Measurements from ENCODE around the gene KIAA1671.
"Not testable (repeated sequence)": the region's sequence is repeated elsewhere in the genome, so short reads cannot be mapped to it uniquely, and the experiment has no call there.

KIAA1671 gene

DNA sequence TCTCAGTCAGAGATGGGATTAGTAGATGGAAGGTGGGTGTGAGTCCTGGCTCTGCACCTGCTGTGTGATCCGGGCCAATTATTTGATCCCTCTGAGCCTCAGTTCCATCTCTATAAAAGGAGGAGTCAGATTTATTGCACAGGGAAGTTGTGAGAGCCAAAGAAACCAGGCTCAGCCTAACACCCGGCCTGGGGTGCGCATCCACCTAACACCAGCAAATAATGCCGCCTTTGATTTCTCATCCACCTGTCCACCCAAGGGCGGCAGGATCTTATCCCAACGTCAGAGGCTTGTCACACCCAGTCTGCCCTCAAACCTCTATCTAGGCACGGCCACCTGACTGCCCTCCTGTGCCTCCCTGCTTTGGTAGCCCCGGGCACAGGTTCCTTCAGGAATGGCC lies 269.3 kb downstream of the KIAA1671 start:
- no peak for DNase-seq (ENCODE audit: low read depth)
- H3K4me3 ChIP-seq (ENCODE audit: low read length), result no peak overlapping the region
- TF ChIP-seq, protein P1, sequence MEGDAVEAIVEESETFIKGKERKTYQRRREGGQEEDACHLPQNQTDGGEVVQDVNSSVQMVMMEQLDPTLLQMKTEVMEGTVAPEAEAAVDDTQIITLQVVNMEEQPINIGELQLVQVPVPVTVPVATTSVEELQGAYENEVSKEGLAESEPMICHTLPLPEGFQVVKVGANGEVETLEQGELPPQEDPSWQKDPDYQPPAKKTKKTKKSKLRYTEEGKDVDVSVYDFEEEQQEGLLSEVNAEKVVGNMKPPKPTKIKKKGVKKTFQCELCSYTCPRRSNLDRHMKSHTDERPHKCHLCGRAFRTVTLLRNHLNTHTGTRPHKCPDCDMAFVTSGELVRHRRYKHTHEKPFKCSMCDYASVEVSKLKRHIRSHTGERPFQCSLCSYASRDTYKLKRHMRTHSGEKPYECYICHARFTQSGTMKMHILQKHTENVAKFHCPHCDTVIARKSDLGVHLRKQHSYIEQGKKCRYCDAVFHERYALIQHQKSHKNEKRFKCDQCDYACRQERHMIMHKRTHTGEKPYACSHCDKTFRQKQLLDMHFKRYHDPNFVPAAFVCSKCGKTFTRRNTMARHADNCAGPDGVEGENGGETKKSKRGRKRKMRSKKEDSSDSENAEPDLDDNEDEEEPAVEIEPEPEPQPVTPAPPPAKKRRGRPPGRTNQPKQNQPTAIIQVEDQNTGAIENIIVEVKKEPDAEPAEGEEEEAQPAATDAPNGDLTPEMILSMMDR (conservative IDR thresholded peaks at IDR 0.05; ENCODE audit: low read length), result no peak

DNA sequence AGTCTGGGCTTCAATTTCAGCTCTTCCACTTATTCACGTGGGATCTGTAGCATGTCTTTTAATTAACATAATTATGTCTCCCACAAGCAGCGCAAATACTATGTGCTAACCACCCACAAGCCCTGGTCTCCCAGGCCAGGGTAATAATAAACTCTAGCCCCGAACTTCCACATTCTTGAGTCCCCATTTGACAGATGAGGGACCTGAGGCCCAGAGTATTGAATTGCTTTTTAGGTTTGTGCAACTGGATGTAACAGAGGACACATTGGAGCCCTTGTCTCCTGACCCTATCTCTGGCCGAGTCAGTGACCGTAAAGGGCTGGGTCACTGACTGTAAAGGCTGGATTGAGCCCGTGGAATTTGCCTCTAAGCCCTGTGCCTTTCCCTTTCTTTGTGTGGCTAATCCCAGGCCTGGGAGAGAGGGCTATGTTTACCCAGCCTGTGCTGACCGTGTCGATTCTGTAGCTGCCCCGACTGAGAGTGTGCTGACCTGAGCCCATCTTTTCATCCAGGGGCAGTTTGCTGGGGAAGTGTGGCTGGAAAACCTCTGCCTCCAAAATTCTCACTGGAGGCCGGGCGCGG lies 270.8 kb downstream of the KIAA1671 start:
- TF ChIP-seq, protein P1 (conservative IDR thresholded peaks at IDR 0.05; ENCODE audit: low read length), result no peak
- no peak overlapping the region for H3K4me3 ChIP-seq (ENCODE audit: low read length)
- no peak for DNase-seq (ENCODE audit: low read depth)

DNA sequence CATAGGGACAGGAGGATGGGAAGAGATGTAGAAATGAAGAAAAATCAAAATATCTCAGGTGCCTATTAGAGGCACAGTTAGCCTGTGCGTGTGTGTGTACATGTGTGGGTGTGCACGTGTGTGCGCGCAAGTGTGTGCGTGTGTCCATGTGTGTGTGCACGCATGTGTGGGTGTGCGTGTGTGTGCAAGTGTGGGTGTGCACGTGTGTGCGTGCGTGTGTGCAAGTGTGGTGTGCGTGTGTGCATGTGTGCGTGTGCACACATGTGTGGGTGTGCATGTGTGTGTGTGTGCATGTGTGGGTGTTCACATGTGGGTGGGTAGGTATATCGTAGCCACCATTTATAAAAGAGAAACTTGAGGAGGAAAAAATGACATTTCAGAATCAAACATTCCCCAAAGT lies 276.3 kb downstream of the KIAA1671 start:
- DNase-seq (ENCODE audit: low read depth), result no peak
- no peak overlapping the region for H3K4me3 ChIP-seq (ENCODE audit: low read length)
- TF ChIP-seq, protein P1 (conservative IDR thresholded peaks at IDR 0.05; ENCODE audit: low read length), result no peak

DNA sequence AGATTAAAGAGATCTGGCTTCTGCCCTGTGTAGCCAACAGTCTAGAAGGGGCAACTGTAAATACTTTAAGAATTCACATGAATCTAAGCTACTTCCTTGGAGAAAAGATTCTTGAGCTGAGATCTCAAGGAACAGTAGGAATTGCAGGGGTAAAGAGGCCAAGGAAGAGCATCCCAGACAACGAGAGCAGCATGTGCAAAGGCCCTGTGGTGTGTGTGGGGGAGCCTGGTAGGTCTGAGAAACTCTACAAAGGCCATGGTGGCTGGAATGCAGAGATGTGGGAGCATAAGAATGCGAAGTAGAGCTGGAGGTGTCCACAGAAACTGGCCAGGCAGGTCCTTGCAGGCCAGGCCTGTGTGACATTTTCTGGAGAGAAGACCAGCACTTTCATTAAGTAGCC lies 278.2 kb downstream of the KIAA1671 start:
- DNase-seq (ENCODE audit: low read depth); H3K4me3 ChIP-seq (ENCODE audit: low read length): not testable (repeated sequence)

DNA sequence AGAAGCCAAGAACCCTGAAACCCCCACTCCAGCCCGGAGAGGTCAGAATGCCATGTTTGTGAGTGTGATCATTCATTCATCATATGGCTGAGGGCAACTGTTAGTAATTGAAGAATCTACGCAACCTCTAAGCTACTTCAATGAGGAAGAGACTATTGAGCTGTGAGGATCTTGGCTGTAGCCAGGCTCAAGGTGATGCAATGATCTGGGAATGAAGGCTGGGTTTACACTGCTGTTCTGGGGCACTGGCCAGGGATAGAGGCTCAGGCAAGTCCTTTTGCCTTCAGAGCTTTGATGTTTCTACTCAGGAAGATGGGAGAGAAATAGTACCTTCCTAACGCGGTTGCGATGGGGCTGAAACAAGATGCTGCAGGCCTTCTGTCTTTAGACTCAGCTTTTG lies 279.8 kb downstream of the KIAA1671 start:
- TF ChIP-seq, protein P1 (conservative IDR thresholded peaks at IDR 0.05; ENCODE audit: low read length), result no peak
- peak; percentile 31 for DNase-seq (ENCODE audit: low read depth)
- no peak overlapping the region for H3K4me3 ChIP-seq (ENCODE audit: low read length)

DNA sequence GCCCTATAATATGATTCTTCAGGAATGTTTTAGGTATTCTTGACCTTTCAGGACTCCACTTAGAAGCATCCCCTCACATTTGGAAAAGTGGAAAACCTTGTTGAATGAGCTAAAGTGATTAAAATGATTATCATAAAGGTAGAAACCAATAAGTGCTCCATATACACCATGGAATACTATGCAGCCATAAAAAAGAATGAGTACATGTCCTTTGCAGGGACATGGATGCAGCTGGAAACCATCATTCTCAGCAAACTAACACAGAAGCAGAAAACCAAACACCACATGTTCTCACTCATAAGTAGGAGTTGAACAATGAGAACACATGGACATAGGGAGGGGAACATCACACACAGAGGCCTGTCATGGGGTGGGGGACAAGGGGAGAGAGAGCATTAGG lies 281.2 kb downstream of the KIAA1671 start:
- DNase-seq (ENCODE audit: low read depth), result not testable (repeated sequence)

DNA sequence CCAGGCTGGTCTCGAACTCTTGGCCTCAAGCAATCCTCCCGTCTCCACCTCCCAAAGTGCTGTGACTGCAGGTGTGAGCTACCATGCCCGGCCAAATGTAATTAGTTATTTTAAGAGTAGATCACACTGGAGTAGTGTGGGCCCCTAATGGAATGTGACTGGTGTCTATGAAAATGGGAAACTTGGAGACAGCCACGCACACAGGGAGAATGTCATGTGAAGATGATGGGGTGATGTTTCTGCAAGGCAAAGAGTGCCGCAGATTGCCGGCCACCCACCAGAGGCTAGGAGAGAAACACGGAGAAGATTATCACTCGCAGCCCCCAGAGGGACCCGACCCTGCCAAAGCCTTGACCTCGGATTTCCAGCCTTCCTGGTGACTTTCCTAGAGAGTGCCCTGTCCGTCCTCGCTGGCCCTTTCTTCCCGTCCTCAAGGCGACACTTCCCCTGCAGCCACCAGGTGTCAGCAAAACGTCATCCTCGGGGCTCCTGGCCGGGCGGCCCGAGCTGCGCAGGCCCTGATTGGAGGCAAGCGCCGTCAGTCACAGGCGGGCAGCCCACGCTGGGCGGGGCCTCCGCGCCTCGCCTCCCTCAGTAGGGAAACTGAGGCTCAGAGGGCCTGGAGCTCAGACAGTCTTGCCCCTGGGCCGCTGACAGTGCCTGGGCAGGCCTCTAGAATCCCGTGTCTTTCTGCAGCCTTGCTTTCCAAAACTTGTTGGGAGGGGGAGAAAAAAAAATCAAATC lies 283.2 kb downstream of the KIAA1671 start:
- no peak overlapping the region for H3K4me3 ChIP-seq (ENCODE audit: low read length)
- TF ChIP-seq, protein P1 (conservative IDR thresholded peaks at IDR 0.05; ENCODE audit: low read length), result peak; percentile 53
- peak; percentile 68 for DNase-seq (ENCODE audit: low read depth)

More for the DNA sequence above, 281.2 kb downstream of the KIAA1671 start:
- not testable (repeated sequence) for H3K4me3 ChIP-seq (ENCODE audit: low read length)

DNA sequence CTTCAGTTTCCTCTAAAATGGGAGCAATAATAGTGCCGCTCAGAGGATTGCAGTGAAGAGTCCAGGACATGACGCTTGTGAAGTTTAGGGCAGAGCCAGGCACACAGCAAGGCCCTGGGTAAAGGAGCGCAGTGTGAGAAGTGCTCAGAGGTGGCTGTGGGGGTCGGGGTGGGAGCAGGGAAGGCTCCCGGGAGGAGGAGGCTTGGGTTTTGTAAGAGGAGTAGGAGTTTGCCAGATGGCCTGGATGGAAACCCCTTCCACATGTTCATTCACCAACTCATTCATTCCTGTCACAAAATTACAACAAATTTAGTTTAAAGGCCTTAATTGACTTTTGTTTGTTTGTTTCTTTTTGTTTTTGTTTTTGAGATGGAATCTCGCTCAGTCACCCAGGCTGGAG lies 283.9 kb downstream of the KIAA1671 start:
- DNase-seq (ENCODE audit: low read depth), result no peak
- H3K4me3 ChIP-seq (ENCODE audit: low read length), result no peak overlapping the region
- TF ChIP-seq, protein P1 (conservative IDR thresholded peaks at IDR 0.05; ENCODE audit: low read length), result no peak
